HG02798 (cell line): ENCODE data around the gene C1QA.

Source experiments
- ATAC-seq: cut with Tn5 transposase; IDR thresholded peaks from one replicate; pipeline ENCODE4 v1.9.1; 2021; ENCODE audit warnings: mild to moderate bottlenecking; ENCODE audit not compliant: unreplicated experiment, poor library complexity

C1QA gene

GRCh38 chr1:22638476-22639234, 2.2 kb downstream of the C1QA start:
- ATAC-seq, result no peak

- ATAC-seq, result no peak
Observed at GRCh38 chr1:22639286-22639685, 2.9 kb downstream of the C1QA start.

- no peak for ATAC-seq
Observed at GRCh38 chr1:22641247-22641646, 4.8 kb downstream of the C1QA start.

GRCh38 chr1:22641906-22642636, 5.6 kb downstream of the C1QA start:
- no peak for ATAC-seq

- no peak for ATAC-seq
Observed at GRCh38 chr1:22643381-22643780, 7.0 kb downstream of the C1QA start, which contains the start of gene C1QC. Gene C1QC (plus strand): TSS chr1:22643633. CDS start chr1:22644024, 391 bp downstream.

GRCh38 chr1:22643928-22644327, 7.5 kb downstream of the C1QA start:
- no peak for ATAC-seq

- ATAC-seq, result no peak
Observed at GRCh38 chr1:22645931-22646330, 9.5 kb downstream of the C1QA start.

- ATAC-seq, result no peak
Observed at GRCh38 chr1:22646384-22646783, 10.0 kb downstream of the C1QA start.

- no peak for ATAC-seq
Observed at GRCh38 chr1:22650089-22650693, 13.8 kb downstream of the C1QA start.

GRCh38 chr1:22651941-22652856, 15.8 kb downstream of the C1QA start:
- no peak for ATAC-seq

- ATAC-seq, result no peak
Observed at GRCh38 chr1:22652881-22653316, 16.5 kb downstream of the C1QA start, which contains the start of gene C1QB. Gene C1QB (plus strand): TSS chr1:22653236. CDS start chr1:22659463, 6,227 bp downstream.

GRCh38 chr1:22654692-22655091, 18.3 kb downstream of the C1QA start:
- no peak for ATAC-seq

- ATAC-seq, result no peak
Observed at GRCh38 chr1:22658385-22659163, 22.1 kb downstream of the C1QA start.

- no peak for ATAC-seq
Observed at GRCh38 chr1:22660716-22661241, 24.4 kb downstream of the C1QA start.

GRCh38 chr1:22661880-22662279, 25.5 kb downstream of the C1QA start:
- no peak for ATAC-seq

GRCh38 chr1:22662318-22662717, 25.9 kb downstream of the C1QA start:
- ATAC-seq, result no peak

- no peak for ATAC-seq
Observed at GRCh38 chr1:22662986-22663408, 26.6 kb downstream of the C1QA start.

- ATAC-seq, result no peak
Observed at GRCh38 chr1:22665752-22666151, 29.3 kb downstream of the C1QA start.

GRCh38 chr1:22666412-22666811, 30.0 kb downstream of the C1QA start:
- ATAC-seq, result no peak
